ENCODE results near the gene PTGDR. TPM values are rescaled to one million over a fixed set of nuclear protein-coding genes. Genes with fewer than 3 reads are reported as not detected.

PTGDR gene
- total RNA-seq, 4 donors from 2014 or later = 1.0 to 3.0 (median 1.9) TPM

DNA sequence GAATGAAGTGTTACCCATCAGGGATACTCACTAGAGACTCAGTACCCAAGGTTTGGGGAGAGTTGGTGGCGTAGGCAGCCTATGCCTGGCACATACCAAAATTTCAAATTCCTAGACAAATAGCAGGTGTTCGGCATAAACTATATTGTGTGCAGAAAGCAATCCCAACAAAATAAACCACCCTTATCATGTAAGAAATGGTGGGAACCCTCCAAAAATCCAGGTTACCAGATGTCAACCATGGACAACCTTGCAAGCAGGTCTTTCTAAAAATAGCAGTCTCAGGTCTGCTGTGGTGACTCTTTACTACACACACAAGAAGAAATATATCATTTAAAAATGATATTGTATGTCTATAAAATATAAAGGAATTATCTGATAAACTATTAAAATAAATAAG lies 28.9 kb downstream of the PTGDR start:
- TF ChIP-seq, protein P1, sequence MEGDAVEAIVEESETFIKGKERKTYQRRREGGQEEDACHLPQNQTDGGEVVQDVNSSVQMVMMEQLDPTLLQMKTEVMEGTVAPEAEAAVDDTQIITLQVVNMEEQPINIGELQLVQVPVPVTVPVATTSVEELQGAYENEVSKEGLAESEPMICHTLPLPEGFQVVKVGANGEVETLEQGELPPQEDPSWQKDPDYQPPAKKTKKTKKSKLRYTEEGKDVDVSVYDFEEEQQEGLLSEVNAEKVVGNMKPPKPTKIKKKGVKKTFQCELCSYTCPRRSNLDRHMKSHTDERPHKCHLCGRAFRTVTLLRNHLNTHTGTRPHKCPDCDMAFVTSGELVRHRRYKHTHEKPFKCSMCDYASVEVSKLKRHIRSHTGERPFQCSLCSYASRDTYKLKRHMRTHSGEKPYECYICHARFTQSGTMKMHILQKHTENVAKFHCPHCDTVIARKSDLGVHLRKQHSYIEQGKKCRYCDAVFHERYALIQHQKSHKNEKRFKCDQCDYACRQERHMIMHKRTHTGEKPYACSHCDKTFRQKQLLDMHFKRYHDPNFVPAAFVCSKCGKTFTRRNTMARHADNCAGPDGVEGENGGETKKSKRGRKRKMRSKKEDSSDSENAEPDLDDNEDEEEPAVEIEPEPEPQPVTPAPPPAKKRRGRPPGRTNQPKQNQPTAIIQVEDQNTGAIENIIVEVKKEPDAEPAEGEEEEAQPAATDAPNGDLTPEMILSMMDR (IDR thresholded peaks at IDR 0.05; ENCODE audit: low read depth) = no peak

DNA sequence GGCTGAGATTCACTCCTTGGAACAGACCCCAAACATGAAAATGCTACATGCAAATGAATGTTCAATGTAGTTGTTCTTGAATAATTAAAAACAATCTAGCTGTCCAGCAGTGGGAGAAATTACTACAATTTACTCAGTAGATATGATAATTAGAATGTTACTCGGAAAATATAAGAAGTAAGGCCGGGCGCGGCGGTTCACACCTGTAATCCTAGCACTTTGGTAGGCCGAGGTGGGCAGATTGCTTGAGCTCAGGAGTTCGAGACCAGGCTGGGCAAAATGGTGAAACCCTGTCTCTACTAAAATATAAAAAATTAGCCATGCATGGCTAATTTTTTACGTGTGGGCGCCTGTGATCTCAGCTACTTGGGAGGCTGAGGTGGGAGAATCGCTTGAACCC lies 31.3 kb downstream of the PTGDR start:
- TF ChIP-seq, protein P1 (IDR thresholded peaks at IDR 0.05; ENCODE audit: low read depth) = no peak

DNA sequence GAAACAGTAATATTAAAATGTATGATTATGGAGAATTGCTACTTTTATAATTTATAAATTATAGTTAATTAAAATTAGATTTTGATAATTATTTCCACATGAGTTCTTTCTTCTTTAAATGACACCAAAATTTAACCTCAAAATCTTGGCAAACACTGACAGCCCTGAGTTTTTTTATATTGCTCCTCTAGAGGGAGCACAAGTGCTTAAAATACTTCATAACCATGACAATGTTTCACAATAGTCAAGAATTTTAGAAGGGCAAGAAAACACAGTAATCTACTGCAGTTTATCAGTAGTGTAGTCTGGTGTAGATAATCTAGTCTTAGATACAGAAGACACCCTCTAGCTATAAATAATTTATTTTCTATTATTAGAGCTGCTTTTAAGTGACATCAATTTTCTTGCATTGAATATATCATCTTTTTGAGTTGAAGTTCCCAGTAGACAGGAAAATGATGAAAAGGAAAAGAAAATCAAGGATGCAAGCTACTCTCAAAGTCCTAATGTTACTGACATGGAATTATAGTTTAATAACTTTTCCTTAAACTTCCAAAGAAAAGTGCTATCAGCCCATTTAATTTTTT lies 32.3 kb downstream of the PTGDR start:
- TF ChIP-seq, protein P1 (IDR thresholded peaks at IDR 0.05; ENCODE audit: low read depth) = no peak

DNA sequence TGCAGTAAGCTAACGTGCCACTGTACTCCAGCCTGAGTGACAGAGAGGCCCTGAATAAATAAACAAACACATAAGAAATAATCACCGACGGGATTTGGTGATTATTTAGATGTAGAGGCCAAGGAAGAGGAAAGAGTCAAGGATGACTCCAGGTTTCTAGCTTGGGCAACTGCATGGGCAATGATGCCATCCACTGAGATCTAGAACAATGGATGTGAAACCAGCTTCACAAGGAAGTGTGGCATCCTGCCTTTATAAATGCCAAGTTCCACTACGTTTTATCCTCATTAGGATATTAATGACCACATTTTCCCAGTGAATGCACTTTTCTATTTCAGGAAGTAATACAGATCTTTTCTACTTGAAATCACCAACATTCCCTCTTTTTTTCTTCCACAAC lies 35.7 kb downstream of the PTGDR start:
- TF ChIP-seq, protein P1 (IDR thresholded peaks at IDR 0.05; ENCODE audit: low read depth) = no peak

DNA sequence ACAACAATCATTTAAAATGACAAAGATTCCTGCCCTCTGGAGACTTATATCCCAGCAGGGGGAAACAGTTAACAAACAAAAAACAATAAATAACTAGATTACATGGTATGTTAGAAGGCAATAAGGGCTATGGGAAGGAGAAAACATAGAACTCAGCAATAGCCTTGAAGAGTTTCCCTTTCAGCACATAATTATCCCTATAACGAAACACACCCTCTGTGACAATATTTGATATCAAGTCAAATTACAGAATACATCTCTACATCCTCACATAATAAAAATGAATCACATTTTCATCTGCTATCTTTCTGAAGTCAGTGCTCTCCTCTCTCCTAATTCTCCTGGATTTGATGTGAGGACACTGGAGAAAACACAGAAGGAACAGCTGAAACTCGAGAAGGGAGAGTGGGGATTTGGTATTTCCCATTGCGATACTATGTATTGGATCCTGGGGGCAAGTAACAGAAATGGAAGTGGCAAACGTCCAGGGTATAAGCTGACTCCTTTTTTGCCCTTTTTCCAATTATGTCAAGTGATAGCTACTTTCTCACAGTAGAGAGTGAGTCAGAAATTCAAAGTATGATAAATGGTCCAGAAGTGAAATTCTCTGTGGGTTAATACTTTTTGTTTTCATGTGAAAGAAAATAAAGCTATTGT lies 36.9 kb downstream of the PTGDR start:
- TF ChIP-seq, protein P1 (IDR thresholded peaks at IDR 0.05; ENCODE audit: low read depth) = no peak

DNA sequence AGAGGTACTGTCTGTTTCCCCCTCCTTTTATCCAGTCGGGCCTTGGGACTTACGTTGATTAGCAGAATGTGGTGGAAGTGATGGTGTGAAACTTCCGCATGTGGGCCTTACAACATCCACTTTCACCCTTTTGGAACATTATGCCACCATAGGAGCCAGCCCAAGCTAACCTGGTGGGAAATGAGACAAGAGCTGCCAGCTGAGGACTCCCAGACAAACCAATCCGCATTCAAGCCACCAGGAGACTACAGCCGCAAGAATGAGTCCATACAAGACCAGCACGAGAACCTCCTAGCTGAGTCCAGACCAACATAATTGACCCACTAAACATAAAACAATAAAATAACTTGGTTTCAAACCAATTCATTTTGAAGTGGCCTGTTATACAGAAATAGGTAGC lies 37.5 kb downstream of the PTGDR start:
- TF ChIP-seq, protein P1 (IDR thresholded peaks at IDR 0.05; ENCODE audit: low read depth) = no peak

DNA sequence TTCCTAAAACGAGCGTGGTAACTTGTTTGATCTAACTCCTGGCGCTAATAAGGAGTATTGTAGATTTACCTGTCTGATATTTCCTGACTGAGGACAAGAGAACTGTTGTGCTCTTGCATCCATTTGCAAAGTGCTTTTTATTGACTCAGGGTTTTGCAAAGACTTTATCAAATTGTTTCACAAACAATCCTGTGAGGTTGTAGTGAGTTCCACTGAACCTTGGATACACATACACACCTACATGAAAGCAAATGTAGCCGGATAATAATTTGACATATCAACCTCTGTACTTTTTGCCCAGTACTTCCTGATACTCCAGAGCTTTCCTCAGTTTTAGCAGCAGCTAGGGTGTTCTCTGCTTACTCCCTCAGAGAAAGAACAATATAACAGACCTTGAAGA lies 39.9 kb downstream of the PTGDR start:
- TF ChIP-seq, protein P1 (IDR thresholded peaks at IDR 0.05; ENCODE audit: low read depth) = no peak

Data from subcutaneous adipose tissue (tissue), 4 donors.